Adrenal gland (tissue), 12 donors: ENCODE data around the gene RAB6B. TPM values are rescaled to one million over a fixed set of nuclear protein-coding genes. Genes with fewer than 3 reads are reported as not detected.

Source experiments
- DNase-seq, 7 donors: peaks; one replicate each; pipeline ENCODE4 v3.0.0-alpha.2; 2019 to 2020
- H3K27ac ChIP-seq, 5 donors: fragments of 200-600 bp; sonication (generic) in 4 of 5; 1 replicate in 3 of 5; 2 replicates in 2 of 5; pipeline versions ENCODE4 v1.5.1 to v1.8.0; 2016 to 2020; ENCODE audit warnings: mild to moderate bottlenecking in 1 of 5
- H3K27me3 ChIP-seq: fragments of 200-600 bp; 2 replicates; pipeline ENCODE4 v1.8.0; 2021
- H3K36me3 ChIP-seq, 2 donors: fragments of 200-600 bp; replicated peaks in 1 of 2; 1 replicate in 1 of 2; 2 replicates in 1 of 2; pipeline versions ENCODE4 v1.5.1 to v1.8.0; 2018 to 2022
- H3K4me1 ChIP-seq, 2 donors: fragments of 200-600 bp; replicated peaks in 1 of 2; 1 replicate in 1 of 2; 2 replicates in 1 of 2; pipeline versions ENCODE4 v1.5.1 to v1.8.0; 2018 to 2021
- H3K4me3 ChIP-seq, 4 donors: fragments of 200-600 bp; sonication (generic) in 3 of 4; one replicate each; pipeline ENCODE4 v1.5.1; 2016 to 2018
- H3K9me3 ChIP-seq, 3 donors: fragments of 200-600 bp; sonication (generic) in 1 of 3; replicated peaks in 1 of 3; 1 replicate in 2 of 3; 2 replicates in 1 of 3; pipeline versions ENCODE4 v1.5.1 to v1.8.0; 2016 to 2021
- CTCF ChIP-seq, 6 experiments: fragments of 450-650 bp in 4 of 6; fragments of 200-600 bp in 2 of 6; sonication (generic) in 1 of 6; IDR thresholded peaks; 1 replicate in 5 of 6; 2 replicates in 1 of 6; pipeline versions ENCODE4 v1.5.1 to v1.8.0; 2016 to 2021; ENCODE audit warnings: antibody characterized with exemption in 6 of 6, mild to moderate bottlenecking in 2 of 6, moderate library complexity in 1 of 6
- POLR2A ChIP-seq, 2 donors: fragments of 450-650 bp; IDR thresholded peaks; one replicate each; pipeline ENCODE4 v1.6.1; 2017; ENCODE audit warnings: antibody characterized with exemption in 2 of 2, mild to moderate bottlenecking in 2 of 2, moderate library complexity in 1 of 2
- WGBS, 4 donors: extraction: QIAGEN DNeasy Blood & Tissue Kit in 2 of 4; methylation state at CpG; one replicate each; pipeline versions ENCODE4 v1.1.5 to v1.1.7; 2013 to 2017; 5-methylcytosine and 5-hydroxymethylcytosine counted together
- intact Hi-C, 2 donors: fragments of 100-400 bp; cut with DNase I; formaldehyde crosslinking; loops; one replicate each; pipeline versions ENCODE4 v1.14.1 to v1.15.0; 2022 to 2023
- polyA plus RNA-seq, 3 donors: library from polyadenylated mRNA; stranded (reverse); fragments of 200-250 nt in 2 of 3; fragments of 350-450 nt in 1 of 3; fragmentation: Illumina TruSeq in 1 of 3; extraction: RNeasy Lipid Tissue Mini Kit (QIAGEN cat#74804) in 1 of 3; gene quantifications; one replicate each; pipeline ENCODE4 v1.2.3, GENCODE V29; 2013 to 2014
- total RNA-seq, 9 donors: library from RNA; depleted of rRNA in 4 of 9; stranded (reverse); fragments of >200 nt in 4 of 9; fragments of 120-200 nt in 1 of 9; fragmentation: NEBNext Ultra II Directional in 1 of 9; extraction: Animal tissue kit (Norgen Biotek cat#: 25700) in 1 of 9; gene quantifications; one replicate each; pipeline versions ENCODE4 v1.1.0 to v1.2.4, GENCODE V29; 2013 to 2023
- donor health status: healthy with polysubstance abuse.
- donor health status: Bipolar disorder and iron deficiency.
- donor health status: DM: yes; HTN: yes; CAD: no.
- donor health status: DM: no; HTN: no; CAD: no.
- donor health status: DM: no; HTN: no; CAD: no.
- donor health status: DM: yes; HTN: yes; CAD: no.

Gene RAB6B
- total and polyA plus RNA-seq, 12 donors = 1.4 to 14.5 (median 4.3) TPM

- H3K27me3 ChIP-seq = no peaks in the 10 kb centered on the region
- H3K4me3 ChIP-seq = no peak overlapping the region
- intact Hi-C loops = no loop called here
- peak in 1 of 7 donors; percentile 33 for DNase-seq
- no peaks in the 10 kb centered on the region for H3K4me1 ChIP-seq
- H3K36me3 ChIP-seq = no peaks in the 10 kb centered on the region
- TF ChIP-seq POLR2A (IDR thresholded peaks at IDR 0.05) = no peak
- no peak for TF ChIP-seq CTCF (IDR thresholded peaks at IDR 0.05)
- H3K27ac ChIP-seq = no peak overlapping the region
- 80 to 95% (median 86%) methylated on average over 2 to 5 of the region's 5 CpGs for WGBS, 4 donors
- H3K9me3 ChIP-seq = no peaks in the 10 kb centered on the region
Measured at GRCh38 chr3:133833267-133833666, 62.4 kb downstream of the RAB6B start.

GRCh38 chr3:133832802-133833144, 62.9 kb downstream of the RAB6B start:
- 91 to 100% (median 94%) methylated on average over 3 to 10 of the region's 10 CpGs for WGBS, 4 donors
- no peak overlapping the region for H3K27ac ChIP-seq
- DNase-seq = peak in 1 of 7 donors; percentile 17
- H3K4me1 ChIP-seq = no peaks in the 10 kb centered on the region
- intact Hi-C loops = no loop called here
- TF ChIP-seq CTCF (IDR thresholded peaks at IDR 0.05) = no peak
- TF ChIP-seq POLR2A (IDR thresholded peaks at IDR 0.05) = no peak
- H3K27me3 ChIP-seq = no peaks in the 10 kb centered on the region
- H3K9me3 ChIP-seq = no peaks in the 10 kb centered on the region
- H3K4me3 ChIP-seq = no peak overlapping the region
- H3K36me3 ChIP-seq = no peaks in the 10 kb centered on the region

- Histone ChIP-seq H3K4me1 (no peaks in the 10 kb centered on the region), H3K27ac (no peak overlapping the region), H3K36me3 (no peaks in the 10 kb centered on the region), H3K27me3 (no peaks in the 10 kb centered on the region), H3K9me3 (no peaks in the 10 kb centered on the region), H3K4me3 (no peak overlapping the region)
- TF ChIP-seq CTCF (IDR thresholded peaks at IDR 0.05) (no peak), POLR2A (IDR thresholded peaks at IDR 0.05) (no peak)
- peak in 1 of 7 donors; percentile 35 for DNase-seq
- 84 to 96% (median 89%) methylated on average over 13 of the region's 13 CpGs for WGBS, 4 donors
- intact Hi-C loops = no loop called here
Measured at GRCh38 chr3:133831966-133832801, 63.5 kb downstream of the RAB6B start.

GRCh38 chr3:133830071-133830470, 65.6 kb downstream of the RAB6B start:
- Histone ChIP-seq H3K4me3 (no peak overlapping the region), H3K36me3 (no peaks in the 10 kb centered on the region), H3K4me1 (no peaks in the 10 kb centered on the region), H3K27me3 (no peaks in the 10 kb centered on the region), H3K9me3 (no peaks in the 10 kb centered on the region), H3K27ac (no peak overlapping the region)
- DNase-seq = peak in 1 of 7 donors; percentile 37
- TF ChIP-seq CTCF (IDR thresholded peaks at IDR 0.05) (no peak), POLR2A (IDR thresholded peaks at IDR 0.05) (no peak)
- intact Hi-C loops = no loop called here
- 82 to 95% (median 90%) methylated on average over 3 of the region's 3 CpGs for WGBS, 4 donors
